H1 (cell line): ENCODE results near the gene DBP.

Experiments used
- BCL11A ChIP-seq, 2 experiments: IDR thresholded peaks; one replicate each; pipeline ENCODE4 v1.6.1; 2011; ENCODE audit warnings: low read depth in 2 of 2, low read length in 2 of 2, mild to moderate bottlenecking in 2 of 2
- BRCA1 ChIP-seq: IDR thresholded peaks from 2 replicates; pipeline ENCODE4 v1.6.1; 2012; ENCODE audit warnings: low read depth, low read length, improper control_type of control experiment
- CBX8 ChIP-seq: fragments of 300-800, 300-1000 bp; sonication (generic); IDR thresholded peaks from 2 replicates; pipeline ENCODE4 v1.7.1; 2016; ENCODE audit warnings: low read depth, low read length, borderline replicate concordance
- CHD1 ChIP-seq: IDR thresholded peaks from 2 replicates; pipeline ENCODE4 v1.6.1; 2012; ENCODE audit warnings: low read depth, low read length, improper control_type of control experiment
- CTCF ChIP-seq, 3 experiments: IDR thresholded peaks; 1 replicate in 2 of 3; 2 replicates in 1 of 3; pipeline versions ENCODE4 v1.5.1 to v1.6.1; 2011; ENCODE audit warnings: low read length in 3 of 3, mild to moderate bottlenecking in 3 of 3, inconsistent platforms in 2 of 3, low read depth in 1 of 3, moderate library complexity in 1 of 3; ENCODE audit not compliant: insufficient read depth in 1 of 3; ENCODE audit errors: control extremely low read depth in 1 of 3
- EZH2 ChIP-seq: fragments of 200-600 bp; sonication (generic); IDR thresholded peaks from 2 replicates; pipeline ENCODE4 v1.7.1; 2012; ENCODE audit warnings: low read depth, mild to moderate bottlenecking, moderate library complexity, low read length, inconsistent platforms; ENCODE audit not compliant: severe bottlenecking
- GABPA ChIP-seq: IDR thresholded peaks from 2 replicates; pipeline ENCODE4 v1.6.1; 2011; ENCODE audit warnings: mild to moderate bottlenecking, low read length, moderate library complexity, borderline replicate concordance; ENCODE audit not compliant: insufficient read depth
- KDM5A ChIP-seq: fragments of 200-600 bp; IDR thresholded peaks from 2 replicates; pipeline ENCODE4 v1.7.1; 2012; ENCODE audit warnings: mild to moderate bottlenecking, low read length, inconsistent platforms, mixed read lengths
- POLR2AphosphoS5 ChIP-seq: IDR thresholded peaks from 2 replicates; pipeline ENCODE4 v1.6.1; 2011; ENCODE audit warnings: low read depth, low read length
- RAD21 ChIP-seq, 2 experiments: IDR thresholded peaks in 1 of 2; conservative IDR thresholded peaks in 1 of 2; 2 replicates each; pipeline ENCODE4 v1.6.1; 2011; ENCODE audit warnings: low read depth in 2 of 2, low read length in 2 of 2, improper control_type of control experiment in 1 of 2, inconsistent platforms in 1 of 2, mild to moderate bottlenecking in 1 of 2, moderate library complexity in 1 of 2

- TF ChIP-seq CBX8, result no peak
- TF ChIP-seq CTCF (IDR thresholded peaks at IDR 0.05; ENCODE audit: control extremely low read depth in 1 of 3, insufficient read depth in 1 of 3, low read depth in 1 of 3, low read length in 3 of 3), result no peak
- TF ChIP-seq GABPA, result no peak
- TF ChIP-seq RAD21 (IDR thresholded peaks at IDR 0.05 in 1 of 2, conservative IDR thresholded peaks at IDR 0.05 in 1 of 2; ENCODE audit: low read depth in 2 of 2, low read length in 2 of 2), result no peak; a peak in 1 of 4 replicates
- no peak for TF ChIP-seq KDM5A
- TF ChIP-seq CHD1, result no peak
- no peak for TF ChIP-seq BCL11A (IDR thresholded peaks at IDR 0.05; ENCODE audit: low read depth in 2 of 2, low read length in 2 of 2)
- peak; percentile 79 for TF ChIP-seq POLR2AphosphoS5
- TF ChIP-seq BRCA1, result no peak
- TF ChIP-seq EZH2, result no peak
These were observed 2.5 kb downstream of the DBP start for GRCh38 chr19:48634424-48635262.
